ENCODE data around the gene GPR17.

- TF ChIP-seq CTCF (IDR thresholded peaks at IDR 0.05; ENCODE audit: low read depth, low read length) (no peak), EZH2phosphoT487 (IDR thresholded peaks at IDR 0.05; ENCODE audit: low read depth) (no peak)
Measured at GRCh38 chr2:127645026-127645394, 943 bp upstream of the GPR17 start.

Data from OCI-LY3 (cell line).